Esophagus mucosa (tissue), 1 donor: ENCODE data around the gene NKX1-1. TPM values are rescaled to one million over a fixed set of nuclear protein-coding genes. Genes with fewer than 3 reads are reported as not detected.
"Not testable (repeated sequence)": the region's sequence is repeated elsewhere in the genome, so short reads cannot be mapped to it uniquely, and the experiment has no call there.

ENCODE experiments used
- ATAC-seq: fragments of 200-7000 bp; cut with Tn5 transposase; one replicate; pipeline ENCODE4 v1.9.1; 2020
- total RNA-seq: library from RNA; stranded (reverse); gene quantifications from one replicate; pipeline ENCODE4 v1.2.4, GENCODE V29; 2023
- donor health status: DM: yes; HTN: yes; CAD: no.

The NKX1-1 gene
- total RNA-seq, result not detected

- ATAC-seq, result no peak
Observed at GRCh38 chr4:1406394-1406980, at the start of gene NKX1-1. TSS of gene NKX1-1 (minus strand) at chr4:1406442. CDS start at chr4:1406442, 0 bp downstream.

DNA sequence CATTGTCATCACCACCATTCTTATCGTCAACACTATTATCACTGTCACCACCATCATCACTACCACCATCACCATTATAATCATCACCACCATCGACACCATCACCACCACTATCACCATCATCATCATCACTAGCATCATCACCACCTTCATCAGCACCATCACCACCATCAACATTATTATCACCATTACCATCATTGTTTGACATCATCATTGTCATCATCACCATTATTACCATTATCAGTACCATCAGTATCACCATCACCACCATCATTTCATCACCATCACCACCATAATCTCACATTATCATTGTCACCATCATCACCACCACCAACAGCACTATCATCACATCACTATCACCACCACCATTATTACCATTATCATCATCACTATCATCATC is 47.5 kb upstream of the NKX1-1 start:
- no peak for ATAC-seq

- no peak for ATAC-seq
Observed at GRCh38 chr4:1452431-1453051, 46.3 kb upstream of the NKX1-1 start.

DNA sequence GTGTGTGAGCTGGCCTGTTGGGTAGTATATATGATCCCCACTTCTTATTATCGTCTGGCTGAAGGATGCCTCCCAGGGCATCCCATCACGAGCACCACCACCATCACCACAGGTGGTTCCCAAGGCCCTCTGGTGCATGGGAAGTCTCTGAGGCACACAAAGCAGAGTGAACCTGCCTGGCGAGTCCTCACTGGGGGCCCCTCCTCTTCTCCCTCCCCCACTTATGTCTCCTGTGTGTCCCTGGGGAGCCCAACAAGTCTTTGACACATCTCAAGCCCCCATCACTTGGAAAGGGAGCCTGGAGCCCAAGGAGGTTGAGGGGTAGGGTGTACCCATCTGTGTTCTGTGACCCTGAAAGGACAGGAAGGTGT is 45.5 kb upstream of the NKX1-1 start:
- ATAC-seq, result no peak

GRCh38 chr4:1451106-1451751 is 45.0 kb upstream of the NKX1-1 start:
- ATAC-seq, result no peak

GRCh38 chr4:1449833-1450741 is 43.8 kb upstream of the NKX1-1 start:
- ATAC-seq, result peak; percentile 30

GRCh38 chr4:1449475-1449832 is 43.2 kb upstream of the NKX1-1 start:
- ATAC-seq, result no peak

GRCh38 chr4:1448589-1449420 is 42.6 kb upstream of the NKX1-1 start:
- ATAC-seq, result no peak

DNA sequence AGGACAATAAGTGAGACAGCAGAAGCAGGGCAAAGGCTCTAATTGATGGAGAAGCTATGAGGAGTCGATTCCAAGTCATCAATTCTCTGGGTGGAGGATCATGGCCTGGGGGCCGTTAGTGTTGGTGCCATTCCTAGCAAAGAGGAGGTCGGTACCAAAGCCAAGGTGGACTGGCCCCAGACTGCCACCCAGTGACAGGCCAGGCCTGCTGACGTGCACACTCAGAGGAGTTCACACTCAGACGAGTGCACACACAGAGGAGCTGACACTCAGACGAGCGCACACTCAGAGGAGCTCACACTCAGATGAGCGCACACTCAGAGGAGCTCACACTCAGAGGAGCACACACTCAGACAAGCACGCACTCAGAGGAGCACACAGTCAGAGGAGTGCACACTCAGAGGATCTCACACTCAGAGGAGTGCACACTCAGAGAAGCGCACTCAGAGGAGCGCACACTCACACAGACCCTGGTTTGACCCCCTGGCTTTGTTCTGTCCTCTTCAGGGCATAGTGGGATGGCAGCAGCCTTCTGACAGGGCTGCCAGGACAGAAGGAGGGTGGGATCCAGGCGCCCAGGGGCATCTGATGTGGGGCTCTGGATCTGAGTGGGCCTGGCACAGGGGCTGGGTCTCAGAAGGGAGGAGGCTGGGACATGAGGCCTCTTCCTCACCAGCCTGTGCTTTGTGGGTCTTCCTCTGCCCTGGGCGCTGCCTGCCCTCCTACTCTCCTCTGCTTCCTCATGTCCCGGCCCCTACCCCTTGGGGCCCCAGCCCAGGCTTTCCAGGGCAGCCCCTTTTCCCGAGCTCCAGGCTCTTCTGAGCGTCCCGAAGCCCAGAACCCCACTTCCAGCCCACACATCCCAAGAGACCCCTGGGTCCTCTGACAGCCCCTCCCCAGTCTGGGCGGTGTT is 41.7 kb upstream of the NKX1-1 start:
- ATAC-seq, result no peak

GRCh38 chr4:1446502-1447386 is 40.5 kb upstream of the NKX1-1 start:
- no peak for ATAC-seq

DNA sequence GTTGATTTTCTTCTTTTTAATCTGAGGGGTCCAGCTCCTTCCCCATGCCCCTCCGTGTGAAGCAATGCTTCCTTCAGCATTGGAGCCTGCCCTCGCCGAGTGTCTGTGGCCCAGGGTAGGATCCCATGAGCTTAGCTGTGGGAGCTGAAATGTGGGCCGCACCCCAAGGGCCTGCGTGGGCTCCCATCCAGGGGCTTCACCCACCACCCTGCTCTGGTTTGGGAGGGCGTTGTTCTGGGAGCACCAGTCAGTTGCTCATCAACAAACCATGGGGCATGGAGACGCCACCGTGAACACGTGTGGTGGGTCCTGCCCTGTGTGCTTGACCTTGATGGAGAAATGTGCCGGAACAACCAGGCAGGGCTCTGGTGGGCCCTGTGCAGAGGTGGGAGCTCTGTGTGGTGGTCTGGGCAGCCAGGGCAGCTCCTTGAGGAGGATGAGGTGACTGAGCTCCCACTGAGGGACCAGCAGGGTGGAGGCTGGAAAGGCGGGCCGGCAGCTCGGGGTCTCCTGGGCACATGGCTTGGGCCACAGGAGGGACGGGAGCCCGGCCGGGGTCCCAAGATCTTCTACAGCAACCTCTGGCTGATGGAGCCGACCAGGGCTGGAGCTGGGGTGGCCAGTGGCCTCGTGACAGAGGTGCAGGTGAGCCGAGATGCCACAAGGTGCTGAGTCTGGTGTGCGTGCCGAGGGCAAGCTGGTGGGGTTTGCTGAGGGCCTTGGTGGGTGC is 39.6 kb upstream of the NKX1-1 start:
- no peak for ATAC-seq

- not testable (repeated sequence) for ATAC-seq
Observed at GRCh38 chr4:1443688-1444172, 37.5 kb upstream of the NKX1-1 start.

- ATAC-seq, result no peak
Observed at GRCh38 chr4:1427010-1427409, 20.8 kb upstream of the NKX1-1 start.

- ATAC-seq, result no peak
Observed at GRCh38 chr4:1421657-1422056, 15.4 kb upstream of the NKX1-1 start.

GRCh38 chr4:1419708-1420107 is 13.5 kb upstream of the NKX1-1 start:
- no peak for ATAC-seq

DNA sequence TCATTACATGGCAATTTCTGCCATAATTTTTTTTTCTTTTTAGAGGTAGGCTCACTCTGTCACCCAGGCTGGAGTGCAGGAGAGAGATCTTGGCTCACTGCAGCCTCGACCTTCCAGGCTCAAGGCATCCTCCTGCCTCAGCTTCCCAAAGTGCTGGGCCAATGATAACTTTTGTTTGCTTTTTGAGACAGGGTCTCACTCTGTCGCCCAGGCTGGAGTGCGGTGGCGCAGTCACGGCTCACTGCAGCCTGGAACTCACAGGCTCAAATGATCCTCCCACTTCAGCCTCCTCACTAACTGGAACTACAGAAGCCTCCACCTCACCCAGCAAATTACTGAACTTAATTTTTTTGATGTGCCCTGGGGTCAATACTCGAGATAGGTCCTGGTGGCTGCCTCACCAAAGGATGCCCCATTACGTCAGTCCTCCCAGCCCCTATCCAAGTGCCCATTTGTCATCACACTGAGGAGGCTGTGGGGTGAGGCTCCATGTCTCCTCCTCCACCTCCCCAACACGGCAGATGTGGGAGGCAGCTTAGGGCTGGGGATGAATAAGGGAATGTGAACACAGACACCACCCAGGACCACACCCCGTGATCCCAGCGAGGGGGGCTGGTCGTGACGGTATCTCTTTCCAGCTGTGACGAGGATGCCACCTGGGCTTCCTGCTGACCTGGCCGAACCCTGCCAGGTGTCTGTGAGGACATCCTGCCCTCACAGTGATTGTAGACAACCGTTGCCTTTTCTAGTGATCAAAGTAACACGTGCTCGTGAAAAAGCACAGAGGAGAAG is 12.4 kb upstream of the NKX1-1 start:
- ATAC-seq, result no peak

- no peak for ATAC-seq
Observed at GRCh38 chr4:1417522-1418390, 11.5 kb upstream of the NKX1-1 start.

- ATAC-seq, result no peak
Observed at GRCh38 chr4:1416948-1417260, 10.7 kb upstream of the NKX1-1 start.
